ENCODE results near the gene SLITRK1. TPM values are rescaled to one million over a fixed set of nuclear protein-coding genes. Genes with fewer than 3 reads are reported as not detected.

SLITRK1 gene
- total RNA-seq, 1 experiment from 2014 or later = 1.9 TPM

GRCh38 chr13:83905641-83906040 lies 23.4 kb upstream of the SLITRK1 start (continued):
- TF ChIP-seq, protein P1, sequence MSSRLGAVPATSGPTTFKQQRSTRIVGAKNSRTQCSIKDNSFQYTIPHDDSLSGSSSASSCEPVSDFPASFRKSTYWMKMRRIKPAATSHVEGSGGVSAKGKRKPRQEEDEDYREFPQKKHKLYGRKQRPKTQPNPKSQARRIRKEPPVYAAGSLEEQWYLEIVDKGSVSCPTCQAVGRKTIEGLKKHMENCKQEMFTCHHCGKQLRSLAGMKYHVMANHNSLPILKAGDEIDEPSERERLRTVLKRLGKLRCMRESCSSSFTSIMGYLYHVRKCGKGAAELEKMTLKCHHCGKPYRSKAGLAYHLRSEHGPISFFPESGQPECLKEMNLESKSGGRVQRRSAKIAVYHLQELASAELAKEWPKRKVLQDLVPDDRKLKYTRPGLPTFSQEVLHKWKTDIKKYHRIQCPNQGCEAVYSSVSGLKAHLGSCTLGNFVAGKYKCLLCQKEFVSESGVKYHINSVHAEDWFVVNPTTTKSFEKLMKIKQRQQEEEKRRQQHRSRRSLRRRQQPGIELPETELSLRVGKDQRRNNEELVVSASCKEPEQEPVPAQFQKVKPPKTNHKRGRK (CRISPR knock-in tag; IDR thresholded peaks at IDR 0.05; ENCODE audit: borderline replicate concordance) = no peak

- DNase-seq (ENCODE audit: low spot score) = no peak
- POLR2A ChIA-PET = no interaction called here
- TF ChIP-seq ATF2 (CRISPR knock-in tag; IDR thresholded peaks at IDR 0.05; ENCODE audit: borderline replicate concordance, low read depth) (no peak), ZNF423 (CRISPR knock-in tag; IDR thresholded peaks at IDR 0.05) (no peak), CBFB (CRISPR knock-in tag; IDR thresholded peaks at IDR 0.05; ENCODE audit: low read depth) (no peak), ETV6 (CRISPR knock-in tag; IDR thresholded peaks at IDR 0.05) (no peak), RELA (CRISPR knock-in tag; IDR thresholded peaks at IDR 0.05; ENCODE audit: borderline replicate concordance) (no peak), TEAD4 (CRISPR knock-in tag; IDR thresholded peaks at IDR 0.05) (no peak)
- TF ChIP-seq, protein P1 (CRISPR knock-in tag; IDR thresholded peaks at IDR 0.05; ENCODE audit: borderline replicate concordance) = no peak
- no peak overlapping the region for H3K27ac Mint-ChIP-seq
- H3K4me1 Mint-ChIP-seq = peaks cover 8% of the 10 kb centered on the region
- 0 out of 2 replicates have a peak, but pooled peaks cover 6% of the 10 kb centered on the region for H3K36me3 Mint-ChIP-seq
- peaks cover 8% of the 10 kb centered on the region for H3K9me3 Mint-ChIP-seq
- ATAC-seq = no peak
- CTCF ChIA-PET = no interaction called here
- H3K4me3 Mint-ChIP-seq = no peak overlapping the region
- no peaks in the 10 kb centered on the region for H3K27me3 Mint-ChIP-seq (ENCODE audit: low read depth)
Measured at GRCh38 chr13:83895994-83896580, 13.8 kb upstream of the SLITRK1 start.

DNA sequence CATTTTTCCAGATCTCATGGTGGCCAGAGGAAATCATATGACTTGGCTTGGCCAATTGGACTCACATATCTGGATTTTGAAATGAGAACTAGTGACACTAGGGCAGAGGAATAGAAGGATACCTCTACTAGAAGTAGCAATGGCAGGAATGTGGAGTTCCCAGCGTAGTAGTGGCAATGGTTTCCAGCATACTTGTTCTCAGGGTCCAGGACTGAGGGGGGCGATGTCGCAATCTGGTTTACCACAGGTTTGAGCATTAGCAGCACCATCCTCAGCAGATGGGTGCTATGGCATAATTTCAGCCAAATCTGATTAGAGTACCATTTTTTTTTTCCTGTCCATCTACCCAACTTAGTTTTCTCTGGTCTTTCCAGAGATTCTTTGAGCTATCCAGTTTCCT lies 8.1 kb upstream of the SLITRK1 start:
- Mint-ChIP-seq H3K36me3 (no peaks in the 10 kb centered on the region), H3K27ac (no peak overlapping the region), H3K4me1 (peaks cover 5% of the 10 kb centered on the region), H3K4me3 (no peak overlapping the region), H3K27me3 (ENCODE audit: low read depth) (no peaks in the 10 kb centered on the region), H3K9me3 (no peaks in the 10 kb centered on the region; the same call in 1 of the 2 replicates)
- ATAC-seq (peak; percentile 82), DNase-seq (ENCODE audit: low spot score) (no peak)
- POLR2A ChIA-PET = no interaction called here
- TF ChIP-seq NR1H2 (CRISPR knock-in tag; IDR thresholded peaks at IDR 0.05) (no peak), OVOL2 (CRISPR knock-in tag; IDR thresholded peaks at IDR 0.05; ENCODE audit: borderline replicate concordance) (no peak), TEAD4 (CRISPR knock-in tag; IDR thresholded peaks at IDR 0.05) (no peak), ESRRA (CRISPR knock-in tag; IDR thresholded peaks at IDR 0.05; ENCODE audit: borderline replicate concordance) (no peak), HMGA2 (CRISPR knock-in tag; IDR thresholded peaks at IDR 0.05) (no peak), ELF4 (CRISPR knock-in tag; IDR thresholded peaks at IDR 0.05; ENCODE audit: low read depth) (no peak), CBFB (CRISPR knock-in tag; IDR thresholded peaks at IDR 0.05; ENCODE audit: low read depth) (no peak), ZNF423 (CRISPR knock-in tag; IDR thresholded peaks at IDR 0.05) (no peak)
- TF ChIP-seq, protein P2, sequence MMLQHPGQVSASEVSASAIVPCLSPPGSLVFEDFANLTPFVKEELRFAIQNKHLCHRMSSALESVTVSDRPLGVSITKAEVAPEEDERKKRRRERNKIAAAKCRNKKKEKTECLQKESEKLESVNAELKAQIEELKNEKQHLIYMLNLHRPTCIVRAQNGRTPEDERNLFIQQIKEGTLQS (CRISPR knock-in tag; conservative IDR thresholded peaks at IDR 0.05) = no peak
- TF ChIP-seq, protein P3, sequence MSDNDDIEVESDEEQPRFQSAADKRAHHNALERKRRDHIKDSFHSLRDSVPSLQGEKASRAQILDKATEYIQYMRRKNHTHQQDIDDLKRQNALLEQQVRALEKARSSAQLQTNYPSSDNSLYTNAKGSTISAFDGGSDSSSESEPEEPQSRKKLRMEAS (CRISPR knock-in tag; IDR thresholded peaks at IDR 0.05) = no peak
- TF ChIP-seq, protein P4, sequence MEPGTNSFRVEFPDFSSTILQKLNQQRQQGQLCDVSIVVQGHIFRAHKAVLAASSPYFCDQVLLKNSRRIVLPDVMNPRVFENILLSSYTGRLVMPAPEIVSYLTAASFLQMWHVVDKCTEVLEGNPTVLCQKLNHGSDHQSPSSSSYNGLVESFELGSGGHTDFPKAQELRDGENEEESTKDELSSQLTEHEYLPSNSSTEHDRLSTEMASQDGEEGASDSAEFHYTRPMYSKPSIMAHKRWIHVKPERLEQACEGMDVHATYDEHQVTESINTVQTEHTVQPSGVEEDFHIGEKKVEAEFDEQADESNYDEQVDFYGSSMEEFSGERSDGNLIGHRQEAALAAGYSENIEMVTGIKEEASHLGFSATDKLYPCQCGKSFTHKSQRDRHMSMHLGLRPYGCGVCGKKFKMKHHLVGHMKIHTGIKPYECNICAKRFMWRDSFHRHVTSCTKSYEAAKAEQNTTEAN (CRISPR knock-in tag; IDR thresholded peaks at IDR 0.05) = no peak
- CTCF ChIA-PET = no interaction called here

Data from WTC11 (cell line).